HEK293T (cell line): Measurements from ENCODE around the gene LMX1A.

Experiments
- CTCF ChIA-PET: fragments of 350-600 bp; formaldehyde crosslinking; extraction: SDS; loops from one replicate; lab custom pipeline; 2021; ENCODE audit warnings: antibody characterized with exemption, inconsistent platforms; lab: Yijun Ruan, JAX
- POLR2A ChIA-PET: fragments of 350-600 bp; formaldehyde crosslinking; extraction: SDS; loops from one replicate; lab custom pipeline; 2020; ENCODE audit warnings: antibody characterized with exemption, inconsistent platforms; lab: Yijun Ruan, JAX
- DNase-seq: peaks from one replicate; pipeline ENCODE4 v3.0.0; 2012; ENCODE audit warnings: mixed read lengths; ENCODE audit errors: extremely low spot score
- ARNT ChIP-seq: fragments of 450-650 bp; IDR thresholded peaks from 2 replicates; pipeline ENCODE4 v1.6.1; 2017; ENCODE audit warnings: mild to moderate bottlenecking
- BHLHE40 ChIP-seq: fragments of 450-650 bp; IDR thresholded peaks from 2 replicates; pipeline ENCODE4 v1.6.1; 2016; ENCODE audit warnings: mild to moderate bottlenecking, moderate library complexity, borderline replicate concordance
- CTBP1 ChIP-seq: fragments of 450-650 bp; IDR thresholded peaks from 2 replicates; pipeline ENCODE4 v1.6.1; 2016; ENCODE audit warnings: borderline replicate concordance
- ELF4 ChIP-seq: fragments of 450-650 bp; IDR thresholded peaks from 2 replicates; pipeline ENCODE4 v1.6.1; 2017; ENCODE audit warnings: antibody characterized with exemption
- FOXA1 ChIP-seq: fragments of 450-650 bp; IDR thresholded peaks from 2 replicates; pipeline ENCODE4 v1.6.1; 2016; ENCODE audit warnings: mild to moderate bottlenecking
- FOXK2 ChIP-seq: fragments of 450-650 bp; IDR thresholded peaks from 2 replicates; pipeline ENCODE4 v1.6.1; 2016; ENCODE audit warnings: mild to moderate bottlenecking
- FOXM1 ChIP-seq: fragments of 450-650 bp; IDR thresholded peaks from 2 replicates; pipeline ENCODE4 v1.6.1; 2017; ENCODE audit warnings: mild to moderate bottlenecking, borderline replicate concordance
- HDGF ChIP-seq: fragments of 450-650 bp; IDR thresholded peaks from 2 replicates; pipeline ENCODE4 v1.6.1; 2017; ENCODE audit warnings: antibody characterized with exemption, borderline replicate concordance
- L3MBTL2 ChIP-seq: fragments of 450-650 bp; conservative IDR thresholded peaks from 2 replicates; pipeline ENCODE4 v1.6.1; 2016; ENCODE audit warnings: mild to moderate bottlenecking
- LEF1 ChIP-seq: fragments of 450-650 bp; IDR thresholded peaks from 2 replicates; pipeline ENCODE4 v1.6.1; 2017; ENCODE audit warnings: mild to moderate bottlenecking, borderline replicate concordance
- NFRKB ChIP-seq: fragments of 450-650 bp; IDR thresholded peaks from 2 replicates; pipeline ENCODE4 v1.6.1; 2016; ENCODE audit warnings: mild to moderate bottlenecking, moderate library complexity
- SP1 ChIP-seq: fragments of 450-650 bp; IDR thresholded peaks from 2 replicates; pipeline ENCODE4 v1.6.1; 2017
- SUZ12 ChIP-seq: fragments of 450-650 bp; IDR thresholded peaks from 2 replicates; pipeline ENCODE4 v1.6.1; 2016; ENCODE audit warnings: mild to moderate bottlenecking
- TARDBP ChIP-seq: fragments of 450-650 bp; IDR thresholded peaks from 2 replicates; pipeline ENCODE4 v1.6.1; 2016
- ZNF384 ChIP-seq: fragments of 450-650 bp; IDR thresholded peaks from 2 replicates; pipeline ENCODE4 v1.6.1; 2016
- TF ChIP-seq, protein P1 (sequence below): fragments of 450-650 bp; IDR thresholded peaks from 2 replicates; pipeline ENCODE4 v1.6.1; 2016

LMX1A gene

GRCh38 chr1:165185161-165185889, 171.2 kb downstream of the LMX1A start:
- TF ChIP-seq LEF1 = no peak
- DNase-seq = no peak
- ChIA-PET CTCF (no interaction called here), POLR2A (no interaction called here)

- TF ChIP-seq SP1 (no peak), ELF4 (no peak), FOXM1 (no peak), FOXK2 (no peak), CTBP1 (no peak), TARDBP (no peak), ARNT (no peak), SUZ12 (no peak), LEF1 (no peak), FOXA1 (no peak), ZNF384 (no peak), HDGF (no peak), NFRKB (no peak), L3MBTL2 (no peak), BHLHE40 (no peak)
- TF ChIP-seq, protein P1, sequence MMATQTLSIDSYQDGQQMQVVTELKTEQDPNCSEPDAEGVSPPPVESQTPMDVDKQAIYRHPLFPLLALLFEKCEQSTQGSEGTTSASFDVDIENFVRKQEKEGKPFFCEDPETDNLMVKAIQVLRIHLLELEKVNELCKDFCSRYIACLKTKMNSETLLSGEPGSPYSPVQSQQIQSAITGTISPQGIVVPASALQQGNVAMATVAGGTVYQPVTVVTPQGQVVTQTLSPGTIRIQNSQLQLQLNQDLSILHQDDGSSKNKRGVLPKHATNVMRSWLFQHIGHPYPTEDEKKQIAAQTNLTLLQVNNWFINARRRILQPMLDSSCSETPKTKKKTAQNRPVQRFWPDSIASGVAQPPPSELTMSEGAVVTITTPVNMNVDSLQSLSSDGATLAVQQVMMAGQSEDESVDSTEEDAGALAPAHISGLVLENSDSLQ = no peak
- POLR2A ChIA-PET = no interaction called here
- CTCF ChIA-PET = no interaction called here
- no peak for DNase-seq
Measured at GRCh38 chr1:165182975-165183374, 173.5 kb downstream of the LMX1A start.

- CTCF ChIA-PET = no interaction called here
- POLR2A ChIA-PET = no interaction called here
- no peak for TF ChIP-seq ARNT
- no peak for TF ChIP-seq L3MBTL2
- no peak for TF ChIP-seq FOXM1
- TF ChIP-seq, protein P1 = no peak
- no peak for TF ChIP-seq FOXA1
- no peak for TF ChIP-seq ELF4
- no peak for TF ChIP-seq SP1
- TF ChIP-seq CTBP1 = no peak
- no peak for TF ChIP-seq BHLHE40
- no peak for TF ChIP-seq LEF1
- no peak for TF ChIP-seq FOXK2
- TF ChIP-seq HDGF = no peak
- DNase-seq = no peak
Measured at GRCh38 chr1:165179306-165179705, 177.2 kb downstream of the LMX1A start.

- DNase-seq = no peak
- POLR2A ChIA-PET = no interaction called here
- CTCF ChIA-PET = no interaction called here
- TF ChIP-seq LEF1 (no peak), NFRKB (no peak), TARDBP (no peak), CTBP1 (no peak), BHLHE40 (no peak), SP1 (no peak), FOXM1 (no peak), HDGF (no peak), ELF4 (no peak), SUZ12 (no peak), ARNT (no peak), L3MBTL2 (no peak)
Measured at GRCh38 chr1:165174491-165174890, 182.0 kb downstream of the LMX1A start.

GRCh38 chr1:165173818-165174217, 182.7 kb downstream of the LMX1A start:
- CTCF ChIA-PET = no interaction called here
- TF ChIP-seq CTBP1 (no peak), FOXK2 (no peak), NFRKB (no peak)
- TF ChIP-seq, protein P1 = no peak
- DNase-seq = no peak
- POLR2A ChIA-PET = no interaction called here

GRCh38 chr1:165173409-165173808, 183.1 kb downstream of the LMX1A start:
- TF ChIP-seq SUZ12 (no peak), CTBP1 (no peak), FOXA1 (no peak), TARDBP (no peak), ELF4 (no peak), NFRKB (no peak), FOXM1 (no peak), HDGF (no peak), LEF1 (no peak)
- TF ChIP-seq, protein P1 = no peak
- POLR2A ChIA-PET = no interaction called here
- CTCF ChIA-PET = no interaction called here
- no peak for DNase-seq
